ENCODE results near the gene THY1. TPM values are rescaled to one million over a fixed set of nuclear protein-coding genes. Genes with fewer than 3 reads are reported as not detected.

THY1 gene
- total and polyA plus RNA-seq, 9 of the 15 experiments (the other 6 are each of a cell fraction or from before 2014, with no cell fraction given) = 0.07 to 0.40 (median 0.16) TPM; not detected in 5

- TF ChIP-seq DEAF1 (CRISPR knock-in tag; IDR thresholded peaks at IDR 0.05) (peak; percentile 74), FOXK2 (conservative IDR thresholded peaks at IDR 0.05 in 1 of 2, IDR thresholded peaks at IDR 0.05 in 1 of 2; ENCODE audit: low read depth in 2 of 2) (0 out of 4 replicates have a peak, but pooled peaks of 1 of the 2 experiments have one; percentile 28), RREB1 (CRISPR knock-in tag; IDR thresholded peaks at IDR 0.05) (no peak), EP300 (IDR thresholded peaks at IDR 0.05; ENCODE audit: low read length) (peak; percentile 12; the same call in 1 of the 2 replicates), CREB3L1 (IDR thresholded peaks at IDR 0.05; ENCODE audit: borderline replicate concordance, low read depth) (0 out of 2 replicates have a peak, but pooled peaks have one; percentile 18), RBBP5 (IDR thresholded peaks at IDR 0.05; ENCODE audit: borderline replicate concordance, insufficient read depth, low read length, poor library complexity, severe bottlenecking) (peak; percentile 11), RAD21 (CRISPR knock-in tag; conservative IDR thresholded peaks at IDR 0.05 in 1 of 2, IDR thresholded peaks at IDR 0.05 in 1 of 2) (peak; percentile 72 to 93), POU5F1 (IDR thresholded peaks at IDR 0.05; ENCODE audit: borderline replicate concordance, low read depth, low read length, partially characterized antibody) (no peak), ZFP36 (IDR thresholded peaks at IDR 0.05; ENCODE audit: low read depth, low read length, partially characterized antibody) (no peak), GABPB2 (CRISPR knock-in tag; conservative IDR thresholded peaks at IDR 0.05) (no peak)
- TF ChIP-seq, protein P1, sequence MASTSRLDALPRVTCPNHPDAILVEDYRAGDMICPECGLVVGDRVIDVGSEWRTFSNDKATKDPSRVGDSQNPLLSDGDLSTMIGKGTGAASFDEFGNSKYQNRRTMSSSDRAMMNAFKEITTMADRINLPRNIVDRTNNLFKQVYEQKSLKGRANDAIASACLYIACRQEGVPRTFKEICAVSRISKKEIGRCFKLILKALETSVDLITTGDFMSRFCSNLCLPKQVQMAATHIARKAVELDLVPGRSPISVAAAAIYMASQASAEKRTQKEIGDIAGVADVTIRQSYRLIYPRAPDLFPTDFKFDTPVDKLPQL (IDR thresholded peaks at IDR 0.05; ENCODE audit: extremely low read depth, insufficient read length) = no peak
These were observed 48.9 kb downstream of the THY1 start (continued) for GRCh38 chr11:119373921-119374631.
